Neural crest cell (in vitro differentiated cells): ENCODE data around the gene CST3. TPM values are rescaled to one million over a fixed set of nuclear protein-coding genes. Genes with fewer than 3 reads are reported as not detected.

Experiments
- DNase-seq: peaks from one replicate; pipeline ENCODE4 v3.0.0; 2021; ENCODE audit warnings: low read depth, mixed read lengths, low spot score
- H3K27ac Mint-ChIP-seq: one replicate; pipeline ENCODE4 v1.8.0; 2021; ENCODE audit warnings: mild to moderate bottlenecking, mixed read lengths; ENCODE audit not compliant: unreplicated experiment
- H3K27me3 Mint-ChIP-seq: 2 replicates; pipeline ENCODE4 v1.8.0; 2021; ENCODE audit warnings: low read depth, mild to moderate bottlenecking, mixed read lengths
- H3K36me3 Mint-ChIP-seq: 2 replicates; pipeline ENCODE4 v1.8.0; 2021; ENCODE audit warnings: low read depth, mild to moderate bottlenecking, mixed read lengths
- H3K4me1 Mint-ChIP-seq: 2 replicates; pipeline ENCODE4 v1.8.0; 2021; ENCODE audit warnings: mixed read lengths
- H3K4me3 Mint-ChIP-seq: one replicate; pipeline ENCODE4 v1.8.0; 2021; ENCODE audit warnings: mild to moderate bottlenecking, mixed read lengths
- H3K9me3 Mint-ChIP-seq: 2 replicates; pipeline ENCODE4 v1.8.0; 2021; ENCODE audit warnings: mixed read lengths
- CTCF ChIP-seq: fragments of 200-600 bp; sonication (generic); conservative IDR thresholded peaks from 2 replicates; pipeline ENCODE4 v1.5.0; 2021; ENCODE audit warnings: antibody characterized with exemption, mild to moderate bottlenecking
- total RNA-seq: library from RNA; stranded (reverse); gene quantifications from 2 replicates; pipeline ENCODE4 v1.2.1, GENCODE V29; 2021

CST3 gene
- total RNA-seq, 1 donor from 2014 or later: 146 TPM

GRCh38 chr20:23595941-23596340 is 41.8 kb downstream of the CST3 start:
- H3K27me3 Mint-ChIP-seq: peaks cover 2% of the 10 kb centered on the region
- no peak for TF ChIP-seq CTCF
- H3K36me3 Mint-ChIP-seq: no peaks in the 10 kb centered on the region
- H3K4me3 Mint-ChIP-seq: no peak overlapping the region
- peaks cover 3% of the 10 kb centered on the region for H3K9me3 Mint-ChIP-seq
- DNase-seq: no peak
- H3K27ac Mint-ChIP-seq: no peak overlapping the region
- no peaks in the 10 kb centered on the region for H3K4me1 Mint-ChIP-seq

- Mint-ChIP-seq H3K4me3 (peak overlapping the region; percentile 75), H3K36me3 (no peaks in the 10 kb centered on the region), H3K4me1 (peaks cover 7% of the 10 kb centered on the region), H3K9me3 (no peaks in the 10 kb centered on the region), H3K27me3 (peaks cover 3% of the 10 kb centered on the region), H3K27ac (no peak overlapping the region)
- TF ChIP-seq CTCF: no peak
- DNase-seq: no peak
Measured at GRCh38 chr20:23588434-23589403, 49.0 kb downstream of the CST3 start.

GRCh38 chr20:23587631-23588030 is 50.1 kb downstream of the CST3 start:
- no peaks in the 10 kb centered on the region for H3K36me3 Mint-ChIP-seq
- DNase-seq: no peak
- no peak for TF ChIP-seq CTCF
- H3K4me1 Mint-ChIP-seq: peaks cover 7% of the 10 kb centered on the region
- peaks cover 3% of the 10 kb centered on the region for H3K27me3 Mint-ChIP-seq
- H3K27ac Mint-ChIP-seq: no peak overlapping the region
- peak overlapping the region; percentile 12 for H3K4me3 Mint-ChIP-seq
- H3K9me3 Mint-ChIP-seq: no peaks in the 10 kb centered on the region

- TF ChIP-seq CTCF: no peak
- DNase-seq: no peak
- peaks cover 7% of the 10 kb centered on the region for H3K4me1 Mint-ChIP-seq
- H3K27me3 Mint-ChIP-seq: peaks cover 3% of the 10 kb centered on the region
- H3K27ac Mint-ChIP-seq: no peak overlapping the region
- no peaks in the 10 kb centered on the region for H3K36me3 Mint-ChIP-seq
- no peaks in the 10 kb centered on the region for H3K9me3 Mint-ChIP-seq
- peak overlapping the region; percentile 12 for H3K4me3 Mint-ChIP-seq
Measured at GRCh38 chr20:23586735-23587525, 50.8 kb downstream of the CST3 start.

- H3K27ac Mint-ChIP-seq: no peak overlapping the region
- H3K4me1 Mint-ChIP-seq: peaks cover 7% of the 10 kb centered on the region
- no peaks in the 10 kb centered on the region for H3K36me3 Mint-ChIP-seq
- H3K27me3 Mint-ChIP-seq: peaks cover 3% of the 10 kb centered on the region
- no peak for DNase-seq
- TF ChIP-seq CTCF: no peak
- H3K4me3 Mint-ChIP-seq: no peak overlapping the region
- H3K9me3 Mint-ChIP-seq: peaks cover 2% of the 10 kb centered on the region
Measured at GRCh38 chr20:23585808-23586734, 51.7 kb downstream of the CST3 start.
